DOHH2 (cell line): ENCODE data around the gene UBA5.

ENCODE experiments used
- H3F3A ChIP-seq: fragments of 200-600 bp; sonication (generic), shearing (Covaris generic); 2 replicates; pipeline ENCODE4 v1.6.0; 2016; ENCODE audit warnings: antibody characterized with exemption, mild to moderate bottlenecking; ENCODE audit not compliant: control insufficient read depth, insufficient read depth
- H3K27ac ChIP-seq: fragments of 200-600 bp; sonication (generic); 2 replicates; pipeline ENCODE4 v1.5.1; 2014; ENCODE audit warnings: low read depth, mild to moderate bottlenecking, low read length, moderate library complexity
- H3K27me3 ChIP-seq: fragments of 200-600 bp; sonication (generic); 2 replicates; pipeline ENCODE4 v1.6.1; 2014; ENCODE audit warnings: mild to moderate bottlenecking, low read length, mixed read lengths; ENCODE audit not compliant: control insufficient read depth
- H3K36me3 ChIP-seq: fragments of 200-600 bp; sonication (generic); 2 replicates; pipeline ENCODE4 v1.6.1; 2014; ENCODE audit warnings: mild to moderate bottlenecking, low read length, moderate library complexity, mixed read lengths; ENCODE audit not compliant: control insufficient read depth
- H3K4me1 ChIP-seq: fragments of 200-600 bp; sonication (generic); 2 replicates; pipeline ENCODE4 v1.6.1; 2014; ENCODE audit warnings: mild to moderate bottlenecking, low read length, mixed read lengths; ENCODE audit not compliant: control insufficient read depth
- H3K4me2 ChIP-seq: fragments of 200-600 bp; sonication (generic); 2 replicates; pipeline ENCODE4 v1.6.0; 2014; ENCODE audit warnings: mild to moderate bottlenecking, low read length, moderate library complexity
- H3K4me3 ChIP-seq: fragments of 200-600 bp; sonication (generic); 2 replicates; pipeline ENCODE4 v1.5.1; 2014; ENCODE audit warnings: mild to moderate bottlenecking, low read length, mixed read lengths
- H3K79me2 ChIP-seq: fragments of 200-600 bp; sonication (generic); 2 replicates; pipeline ENCODE4 v1.6.1; 2014; ENCODE audit warnings: mild to moderate bottlenecking, low read length, mixed read lengths; ENCODE audit not compliant: control insufficient read depth
- H3K9me2 ChIP-seq: fragments of 200-600 bp; sonication (generic); replicated peaks from 2 replicates; pipeline ENCODE4 v1.6.1; 2014; ENCODE audit warnings: mild to moderate bottlenecking, low read length, mixed read lengths; ENCODE audit not compliant: control insufficient read depth
- H3K9me3 ChIP-seq: fragments of 200-600 bp; sonication (generic); 2 replicates; pipeline ENCODE4 v1.6.1; 2014; ENCODE audit warnings: antibody characterized with exemption, low read length, mixed read lengths; ENCODE audit not compliant: control insufficient read depth, insufficient read depth
- H4K20me1 ChIP-seq: fragments of 200-600 bp; sonication (generic); 2 replicates; pipeline ENCODE4 v1.6.0; 2014; ENCODE audit warnings: low read depth, mild to moderate bottlenecking, antibody characterized with exemption, low read length, moderate library complexity; ENCODE audit not compliant: control insufficient read depth, insufficient read depth
- CTCF ChIP-seq: fragments of 200-600 bp; sonication (generic); IDR thresholded peaks from one replicate; pipeline ENCODE4 v1.5.1; 2014; ENCODE audit warnings: antibody characterized with exemption, mild to moderate bottlenecking, low read depth, low read length; ENCODE audit not compliant: poor library complexity, severe bottlenecking
- EZH2phosphoT487 ChIP-seq: fragments of 200-600 bp; sonication (generic); IDR thresholded peaks from 2 replicates; pipeline ENCODE4 v1.6.1; 2017; ENCODE audit warnings: borderline replicate concordance, mild to moderate bottlenecking, antibody characterized with exemption, low read length, moderate library complexity, mixed read lengths

The UBA5 gene

GRCh38 chr3:132662212-132662611, 2.1 kb downstream of the UBA5 start:
- Histone ChIP-seq H4K20me1 (no peaks in the 10 kb centered on the region), H3K4me3 (peak overlapping the region; percentile 86)

GRCh38 chr3:132665230-132665745, 5.2 kb downstream of the UBA5 start:
- Histone ChIP-seq H3K27me3 (no peaks in the 10 kb centered on the region), H4K20me1 (no peaks in the 10 kb centered on the region), H3K4me3 (no peak overlapping the region), H3K4me2 (no peak overlapping the region), H3K9me3 (no peaks in the 10 kb centered on the region), H3K79me2 (peaks cover 55% of the 10 kb centered on the region), H3K27ac (no peak overlapping the region), H3K9me2 (no peaks in the 10 kb centered on the region), H3K36me3 (peaks cover 57% of the 10 kb centered on the region), H3F3A (peaks cover 3% of the 10 kb centered on the region; the same call in 1 of the 2 replicates), H3K4me1 (peaks cover 13% of the 10 kb centered on the region)
- no peak for TF ChIP-seq EZH2phosphoT487
- no peak for TF ChIP-seq CTCF

More at GRCh38 chr3:132662212-132662611, 2.1 kb downstream of the UBA5 start:
- Histone ChIP-seq H3K36me3 (peaks cover 33% of the 10 kb centered on the region), H3K79me2 (peaks cover 82% of the 10 kb centered on the region), H3F3A (peaks cover 3% of the 10 kb centered on the region; the same call in 1 of the 2 replicates), H3K9me2 (no peaks in the 10 kb centered on the region), H3K4me1 (peaks cover 28% of the 10 kb centered on the region), H3K27ac (no peak overlapping the region), H3K27me3 (no peaks in the 10 kb centered on the region), H3K9me3 (no peaks in the 10 kb centered on the region), H3K4me2 (peak overlapping the region; percentile 73)
- TF ChIP-seq CTCF = no peak
- no peak for TF ChIP-seq EZH2phosphoT487

- H3K9me2 ChIP-seq = no peaks in the 10 kb centered on the region
- no peaks in the 10 kb centered on the region for H3K9me3 ChIP-seq
- peaks cover 5% of the 10 kb centered on the region; the same call in 1 of the 2 replicates for H3F3A ChIP-seq
- peaks cover 15% of the 10 kb centered on the region for H3K79me2 ChIP-seq
- no peak overlapping the region for H3K27ac ChIP-seq
- H3K4me2 ChIP-seq = no peak overlapping the region
- H3K4me3 ChIP-seq = no peak overlapping the region
- no peaks in the 10 kb centered on the region for H3K4me1 ChIP-seq
- H3K27me3 ChIP-seq = no peaks in the 10 kb centered on the region
- TF ChIP-seq EZH2phosphoT487 = no peak
- no peak for TF ChIP-seq CTCF
- peaks cover 76% of the 10 kb centered on the region for H3K36me3 ChIP-seq
- H4K20me1 ChIP-seq = no peaks in the 10 kb centered on the region
Measured at GRCh38 chr3:132669256-132669777, 9.2 kb downstream of the UBA5 start.
